ENCODE data around the gene ALDH1L1. TPM values are rescaled to one million over a fixed set of nuclear protein-coding genes. Genes with fewer than 3 reads are reported as not detected.

ALDH1L1 gene
- total RNA-seq, 1 experiment from 2014 or later, result 0.41 TPM

- CTCF ChIA-PET, result no interaction called here
- H3K27me3 Mint-ChIP-seq (ENCODE audit: insufficient read depth, unreplicated experiment), result peaks cover 2% of the 10 kb centered on the region
- no peaks in the 10 kb centered on the region for H3K36me3 ChIP-seq (ENCODE audit: control insufficient read depth, insufficient read depth, low read length)
- no peak overlapping the region for H3K4me3 ChIP-seq (ENCODE audit: low read depth, low read length)
- no peak overlapping the region for H3K27ac Mint-ChIP-seq (ENCODE audit: unreplicated experiment)
- H3K27me3 ChIP-seq (replicated peaks; ENCODE audit: control insufficient read depth, insufficient read depth, low read length), result no peaks in the 10 kb centered on the region
- no peaks in the 10 kb centered on the region for H3K9me3 Mint-ChIP-seq (ENCODE audit: unreplicated experiment)
- BruUV-seq (replicated peaks), result no TSS peak
- POLR2A ChIA-PET, result interaction anchor here (0.6 kb wide), 1 partner anchor 1207 kb away, joined by 9 read pairs; no protein-coding TSS in a partner anchor
- intact Hi-C loops (cut with micrococcal nuclease; ENCODE audit: unreplicated experiment), result loop anchor here (10.0 kb wide), 1 partner anchor 77 kb away; no protein-coding TSS in a partner anchor
- H3K4me3 Mint-ChIP-seq (ENCODE audit: unreplicated experiment), result peak overlapping the region; percentile 81
- no peaks in the 10 kb centered on the region for H3K36me3 Mint-ChIP-seq (ENCODE audit: insufficient read depth, unreplicated experiment)
- no peak for TF ChIP-seq CTCF (IDR thresholded peaks at IDR 0.05; ENCODE audit: insufficient read depth in 1 of 2, low read depth in 1 of 2, low read length in 1 of 2, severe bottlenecking in 1 of 2, unreplicated experiment in 1 of 2)
- no peaks in the 10 kb centered on the region for H3K9me3 ChIP-seq
- H3K4me1 ChIP-seq, result peaks cover 3% of the 10 kb centered on the region; the same call in 1 of the 2 replicates
- no peak for DNase-seq
- peaks cover 13% of the 10 kb centered on the region for H3K4me1 Mint-ChIP-seq (ENCODE audit: low read depth, unreplicated experiment)
Measured at GRCh38 chr3:126211569-126211968, 31.2 kb upstream of the ALDH1L1 start.

GRCh38 chr3:126210606-126211005, 30.2 kb upstream of the ALDH1L1 start:
- Histone ChIP-seq H3K36me3 (ENCODE audit: control insufficient read depth, insufficient read depth, low read length) (no peaks in the 10 kb centered on the region), H3K9me3 (no peaks in the 10 kb centered on the region), H3K4me1 (peaks cover 3% of the 10 kb centered on the region; the same call in 1 of the 2 replicates), H3K27me3 (replicated peaks; ENCODE audit: control insufficient read depth, insufficient read depth, low read length) (no peaks in the 10 kb centered on the region), H3K4me3 (ENCODE audit: low read depth, low read length) (no peak overlapping the region)
- intact Hi-C loops (cut with micrococcal nuclease; ENCODE audit: unreplicated experiment), result loop anchor here (10.0 kb wide), 1 partner anchor 76 kb away; no protein-coding TSS in a partner anchor
- no peak overlapping the region for H3K27ac Mint-ChIP-seq (ENCODE audit: unreplicated experiment)
- no peak overlapping the region for H3K4me3 Mint-ChIP-seq (ENCODE audit: unreplicated experiment)
- H3K9me3 Mint-ChIP-seq (ENCODE audit: unreplicated experiment), result no peaks in the 10 kb centered on the region
- no peak for DNase-seq
- ChIA-PET POLR2A (no interaction called here), CTCF (no interaction called here)
- no peaks in the 10 kb centered on the region for H3K27me3 Mint-ChIP-seq (ENCODE audit: insufficient read depth, unreplicated experiment)
- BruUV-seq (replicated peaks), result no TSS peak
- peaks cover 13% of the 10 kb centered on the region for H3K4me1 Mint-ChIP-seq (ENCODE audit: low read depth, unreplicated experiment)
- TF ChIP-seq CTCF (IDR thresholded peaks at IDR 0.05; ENCODE audit: insufficient read depth in 1 of 2, low read depth in 1 of 2, low read length in 1 of 2, severe bottlenecking in 1 of 2, unreplicated experiment in 1 of 2), result no peak
- no peaks in the 10 kb centered on the region for H3K36me3 Mint-ChIP-seq (ENCODE audit: insufficient read depth, unreplicated experiment)

- Histone ChIP-seq H3K4me1 (peaks cover 3% of the 10 kb centered on the region; the same call in 1 of the 2 replicates), H3K36me3 (ENCODE audit: control insufficient read depth, insufficient read depth, low read length) (no peaks in the 10 kb centered on the region), H3K4me3 (ENCODE audit: low read depth, low read length) (no peak overlapping the region), H3K27me3 (replicated peaks; ENCODE audit: control insufficient read depth, insufficient read depth, low read length) (no peaks in the 10 kb centered on the region), H3K9me3 (no peaks in the 10 kb centered on the region)
- H3K27me3 Mint-ChIP-seq (ENCODE audit: insufficient read depth, unreplicated experiment), result no peaks in the 10 kb centered on the region
- no TSS peak for BruUV-seq (replicated peaks)
- POLR2A ChIA-PET, result no interaction called here
- no peak overlapping the region for H3K4me3 Mint-ChIP-seq (ENCODE audit: unreplicated experiment)
- no peak overlapping the region for H3K27ac Mint-ChIP-seq (ENCODE audit: unreplicated experiment)
- CTCF ChIA-PET, result no interaction called here
- H3K4me1 Mint-ChIP-seq (ENCODE audit: low read depth, unreplicated experiment), result peaks cover 13% of the 10 kb centered on the region
- no peak for TF ChIP-seq CTCF (IDR thresholded peaks at IDR 0.05; ENCODE audit: insufficient read depth in 1 of 2, low read depth in 1 of 2, low read length in 1 of 2, severe bottlenecking in 1 of 2, unreplicated experiment in 1 of 2)
- no peaks in the 10 kb centered on the region for H3K36me3 Mint-ChIP-seq (ENCODE audit: insufficient read depth, unreplicated experiment)
- peaks cover under 1% of the 10 kb centered on the region for H3K9me3 Mint-ChIP-seq (ENCODE audit: unreplicated experiment)
- intact Hi-C loops (cut with micrococcal nuclease; ENCODE audit: unreplicated experiment), result loop anchor here (10.0 kb wide), 1 partner anchor 75 kb away; no protein-coding TSS in a partner anchor
- DNase-seq, result no peak
Measured at GRCh38 chr3:126209741-126210140, 29.4 kb upstream of the ALDH1L1 start.

Data from Caco-2 (cell line).